Measurements from ENCODE around the gene TNFRSF9. TPM values are rescaled to one million over a fixed set of nuclear protein-coding genes. Genes with fewer than 3 reads are reported as not detected.
A peak's percentile ranks its signal among the peaks of the same experiment; 100 is the strongest.

The TNFRSF9 gene
- polyA plus RNA-seq (2012; ENCODE audit: low read depth, missing spikeins), result 3.9 TPM

- FAIRE-seq (peak; percentile 75), DNase-seq (ENCODE audit: insufficient read length, low spot score) (peak; percentile 33)
- TF ChIP-seq POLR2AphosphoS5 (IDR thresholded peaks at IDR 0.05; ENCODE audit: low read depth, low read length) (0 out of 2 replicates have a peak, but pooled peaks have one; percentile 27), POU2F2 (IDR thresholded peaks at IDR 0.05; ENCODE audit: low read depth, low read length) (peak; percentile 28; the same call in 1 of the 2 replicates), TAF1 (IDR thresholded peaks at IDR 0.05; ENCODE audit: low read depth, low read length) (no peak), POLR2A (IDR thresholded peaks at IDR 0.05; ENCODE audit: low read depth, low read length) (0 out of 2 replicates have a peak, but pooled peaks have one; percentile 50), SPI1 (IDR thresholded peaks at IDR 0.05; ENCODE audit: low read depth, low read length) (no peak)
Observed at GRCh38 chr1:7940745-7941436, at the start of gene TNFRSF9. TSS of gene TNFRSF9 (minus strand) at chr1:7940839. CDS start at chr1:7939994, 845 bp downstream.

DNA sequence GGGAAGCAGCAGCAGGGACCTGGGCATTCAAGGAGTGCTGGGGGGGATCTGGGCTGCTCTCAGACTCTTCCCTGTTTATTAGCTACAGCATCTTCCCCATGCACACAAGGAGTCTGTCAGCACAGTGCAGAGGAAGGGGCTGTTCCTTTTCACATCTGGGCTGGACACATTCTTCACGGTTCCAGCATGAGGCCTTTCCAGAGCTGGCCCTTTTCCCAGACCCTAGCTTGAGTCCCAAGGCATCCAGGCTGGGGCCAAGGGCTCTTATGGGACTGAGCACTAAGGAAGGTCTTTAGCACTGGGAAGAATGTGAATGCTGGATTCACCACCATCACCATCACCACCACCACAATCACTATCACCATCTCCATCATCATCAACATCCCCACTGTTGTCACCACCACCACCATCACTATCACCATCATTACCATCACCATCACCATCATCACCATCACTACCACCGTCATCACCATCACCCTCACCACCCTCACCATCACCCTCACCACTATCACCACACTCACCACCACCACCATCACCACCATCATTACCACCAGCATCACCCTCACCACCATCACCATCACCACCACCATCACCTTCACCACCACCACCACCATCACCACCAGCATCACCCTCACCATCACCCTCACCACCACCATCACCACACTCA, 49.3 kb upstream of the TNFRSF9 start:
- DNase-seq (ENCODE audit: insufficient read length, low spot score) (no peak), FAIRE-seq (peak; percentile 59)
- TF ChIP-seq POLR2AphosphoS5 (IDR thresholded peaks at IDR 0.05; ENCODE audit: low read depth, low read length), result no peak
- TF ChIP-seq PAX5 (IDR thresholded peaks at IDR 0.05; ENCODE audit: insufficient read depth, low read length, severe bottlenecking), result no peak
- TF ChIP-seq TAF1 (IDR thresholded peaks at IDR 0.05; ENCODE audit: low read depth, low read length), result no peak
- TF ChIP-seq SPI1 (IDR thresholded peaks at IDR 0.05; ENCODE audit: low read depth, low read length), result no peak
- TF ChIP-seq POU2F2 (IDR thresholded peaks at IDR 0.05; ENCODE audit: low read depth, low read length), result no peak
- TF ChIP-seq POLR2A (IDR thresholded peaks at IDR 0.05; ENCODE audit: low read depth, low read length), result no peak

- no peak for FAIRE-seq
Observed at GRCh38 chr1:7988576-7988975, 47.9 kb upstream of the TNFRSF9 start.

GRCh38 chr1:7987528-7987927, 46.9 kb upstream of the TNFRSF9 start:
- DNase-seq (ENCODE audit: insufficient read length, low spot score) (no peak), FAIRE-seq (no peak)
- TF ChIP-seq POU2F2 (IDR thresholded peaks at IDR 0.05; ENCODE audit: low read depth, low read length) (no peak), POLR2AphosphoS5 (IDR thresholded peaks at IDR 0.05; ENCODE audit: low read depth, low read length) (no peak), POLR2A (IDR thresholded peaks at IDR 0.05; ENCODE audit: low read depth, low read length) (no peak), PAX5 (IDR thresholded peaks at IDR 0.05; ENCODE audit: insufficient read depth, low read length, severe bottlenecking) (no peak), SPI1 (IDR thresholded peaks at IDR 0.05; ENCODE audit: low read depth, low read length) (no peak), TAF1 (IDR thresholded peaks at IDR 0.05; ENCODE audit: low read depth, low read length) (no peak)

More at GRCh38 chr1:7988576-7988975, 47.9 kb upstream of the TNFRSF9 start:
- TF ChIP-seq POU2F2 (IDR thresholded peaks at IDR 0.05; ENCODE audit: low read depth, low read length) (no peak), SPI1 (IDR thresholded peaks at IDR 0.05; ENCODE audit: low read depth, low read length) (no peak), POLR2A (IDR thresholded peaks at IDR 0.05; ENCODE audit: low read depth, low read length) (no peak), POLR2AphosphoS5 (IDR thresholded peaks at IDR 0.05; ENCODE audit: low read depth, low read length) (no peak), PAX5 (IDR thresholded peaks at IDR 0.05; ENCODE audit: insufficient read depth, low read length, severe bottlenecking) (no peak), TAF1 (IDR thresholded peaks at IDR 0.05; ENCODE audit: low read depth, low read length) (no peak)
- DNase-seq (ENCODE audit: insufficient read length, low spot score), result no peak

DNA sequence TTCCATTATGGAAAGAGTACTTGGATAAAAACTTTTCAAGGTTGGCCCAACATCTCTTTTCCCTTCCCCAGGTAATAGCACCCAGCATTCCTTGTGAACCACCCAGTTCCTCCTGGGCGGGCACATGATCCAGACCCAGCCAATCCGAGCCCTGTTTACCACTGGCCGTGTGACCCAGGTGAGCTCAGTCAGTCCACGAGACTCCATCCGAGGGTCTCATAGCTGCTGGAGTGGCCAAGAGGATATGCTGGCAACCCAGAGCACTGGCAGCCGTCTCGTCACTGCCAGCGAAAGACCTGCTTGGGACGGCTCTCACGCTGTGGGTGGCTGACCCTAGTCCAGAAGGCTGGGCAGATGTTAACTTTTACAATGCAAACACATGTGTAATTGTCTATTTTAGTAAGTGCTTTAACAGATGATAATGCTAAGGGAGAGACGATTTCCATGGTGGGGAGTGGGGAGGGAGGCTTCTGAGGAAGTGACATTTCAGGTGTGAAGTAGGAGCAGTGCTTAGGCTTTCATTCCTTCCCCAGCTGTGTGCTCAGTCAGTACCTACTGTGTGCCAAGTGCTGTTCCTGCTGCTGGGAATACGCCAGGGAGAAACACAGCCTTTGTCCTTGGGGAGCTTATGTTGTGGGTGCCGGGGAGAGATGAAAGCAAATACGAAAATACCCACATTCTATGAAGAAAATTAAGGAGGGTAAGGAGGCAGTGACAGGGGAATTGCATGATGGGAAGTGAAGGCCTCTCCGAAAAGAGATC, 45.4 kb upstream of the TNFRSF9 start:
- FAIRE-seq (no peak), DNase-seq (ENCODE audit: insufficient read length, low spot score) (no peak)
- no peak for TF ChIP-seq PAX5 (IDR thresholded peaks at IDR 0.05; ENCODE audit: insufficient read depth, low read length, severe bottlenecking)
- TF ChIP-seq TAF1 (IDR thresholded peaks at IDR 0.05; ENCODE audit: low read depth, low read length), result no peak
- no peak for TF ChIP-seq POLR2A (IDR thresholded peaks at IDR 0.05; ENCODE audit: low read depth, low read length)
- TF ChIP-seq SPI1 (IDR thresholded peaks at IDR 0.05; ENCODE audit: low read depth, low read length), result no peak
- no peak for TF ChIP-seq POLR2AphosphoS5 (IDR thresholded peaks at IDR 0.05; ENCODE audit: low read depth, low read length)
- TF ChIP-seq POU2F2 (IDR thresholded peaks at IDR 0.05; ENCODE audit: low read depth, low read length), result no peak

- DNase-seq (ENCODE audit: insufficient read length, low spot score) (no peak), FAIRE-seq (no peak)
- TF ChIP-seq TAF1 (IDR thresholded peaks at IDR 0.05; ENCODE audit: low read depth, low read length), result no peak
- no peak for TF ChIP-seq PAX5 (IDR thresholded peaks at IDR 0.05; ENCODE audit: insufficient read depth, low read length, severe bottlenecking)
Observed at GRCh38 chr1:7984811-7985210, 44.2 kb upstream of the TNFRSF9 start.

GRCh38 chr1:7983086-7983778, 42.6 kb upstream of the TNFRSF9 start:
- DNase-seq (ENCODE audit: insufficient read length, low spot score) (no peak), FAIRE-seq (no peak)
- TF ChIP-seq POLR2AphosphoS5 (IDR thresholded peaks at IDR 0.05; ENCODE audit: low read depth, low read length) (no peak), TAF1 (IDR thresholded peaks at IDR 0.05; ENCODE audit: low read depth, low read length) (no peak), SPI1 (IDR thresholded peaks at IDR 0.05; ENCODE audit: low read depth, low read length) (no peak), POLR2A (IDR thresholded peaks at IDR 0.05; ENCODE audit: low read depth, low read length) (no peak), POU2F2 (IDR thresholded peaks at IDR 0.05; ENCODE audit: low read depth, low read length) (no peak), PAX5 (IDR thresholded peaks at IDR 0.05; ENCODE audit: insufficient read depth, low read length, severe bottlenecking) (no peak)

DNA sequence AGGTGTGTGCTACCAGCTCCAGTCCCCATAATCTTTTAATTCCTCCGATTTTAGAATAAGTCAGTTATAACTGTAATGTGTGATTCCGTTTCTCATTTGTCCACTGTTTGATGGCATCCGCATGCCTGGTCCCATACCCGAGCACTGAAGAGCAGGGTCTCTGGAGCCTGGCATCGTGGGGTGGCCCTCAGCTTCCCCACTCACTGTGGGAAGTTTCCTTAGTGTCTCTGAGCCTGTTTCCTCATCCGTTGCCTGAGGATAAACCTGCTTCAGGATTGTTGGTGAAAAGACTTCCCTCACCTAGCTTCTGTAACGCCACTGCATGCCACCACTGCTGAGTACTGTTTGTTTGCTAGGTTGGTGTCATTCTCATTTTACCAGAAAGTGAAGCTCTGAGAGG, 40.3 kb upstream of the TNFRSF9 start:
- no peak for DNase-seq (ENCODE audit: insufficient read length, low spot score)
- TF ChIP-seq TAF1 (IDR thresholded peaks at IDR 0.05; ENCODE audit: low read depth, low read length), result no peak
- TF ChIP-seq PAX5 (IDR thresholded peaks at IDR 0.05; ENCODE audit: insufficient read depth, low read length, severe bottlenecking), result no peak
- no peak for TF ChIP-seq POU2F2 (IDR thresholded peaks at IDR 0.05; ENCODE audit: low read depth, low read length)
- no peak for FAIRE-seq
